OCI-LY1 (cell line): ENCODE results near the gene KLRC1.
"Not testable (repeated sequence)": the region's sequence is repeated elsewhere in the genome, so short reads cannot be mapped to it uniquely, and the experiment has no call there.

Source experiments
- EZH2 ChIP-seq: fragments of 200-600 bp; sonication (generic), shearing (Covaris generic); IDR thresholded peaks from 2 replicates; pipeline ENCODE4 v1.8.0; 2017; ENCODE audit warnings: borderline replicate concordance, mixed run types, mild to moderate bottlenecking, antibody characterized with exemption, low read length, moderate library complexity, mixed read lengths
- TF ChIP-seq, protein P1 (sequence below): fragments of 200-600 bp; sonication (generic), shearing (Covaris generic); IDR thresholded peaks from 2 replicates; pipeline ENCODE4 v1.5.1; 2017; ENCODE audit warnings: mild to moderate bottlenecking, antibody characterized with exemption, low read length, moderate library complexity, mixed read lengths

DNA sequence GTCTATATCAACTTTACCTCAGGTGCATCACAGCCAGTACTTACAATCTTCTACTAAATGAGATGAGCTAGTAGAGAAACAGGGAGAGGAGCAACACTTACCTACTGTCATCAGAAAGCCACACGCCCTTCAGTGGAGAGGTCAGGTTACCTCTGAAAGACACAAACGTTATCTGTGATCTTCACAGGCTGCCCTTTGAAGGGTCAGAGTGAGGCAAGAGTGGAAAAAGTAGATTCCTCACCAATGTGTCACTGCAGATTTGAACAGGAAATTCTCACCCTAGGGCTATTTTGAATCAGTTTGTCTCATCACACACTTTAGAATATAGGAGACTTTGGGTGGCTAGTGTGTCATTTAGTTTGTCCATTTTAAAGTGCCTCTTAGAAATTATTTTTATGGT lies 15.6 kb downstream of the KLRC1 start:
- TF ChIP-seq, protein P1, sequence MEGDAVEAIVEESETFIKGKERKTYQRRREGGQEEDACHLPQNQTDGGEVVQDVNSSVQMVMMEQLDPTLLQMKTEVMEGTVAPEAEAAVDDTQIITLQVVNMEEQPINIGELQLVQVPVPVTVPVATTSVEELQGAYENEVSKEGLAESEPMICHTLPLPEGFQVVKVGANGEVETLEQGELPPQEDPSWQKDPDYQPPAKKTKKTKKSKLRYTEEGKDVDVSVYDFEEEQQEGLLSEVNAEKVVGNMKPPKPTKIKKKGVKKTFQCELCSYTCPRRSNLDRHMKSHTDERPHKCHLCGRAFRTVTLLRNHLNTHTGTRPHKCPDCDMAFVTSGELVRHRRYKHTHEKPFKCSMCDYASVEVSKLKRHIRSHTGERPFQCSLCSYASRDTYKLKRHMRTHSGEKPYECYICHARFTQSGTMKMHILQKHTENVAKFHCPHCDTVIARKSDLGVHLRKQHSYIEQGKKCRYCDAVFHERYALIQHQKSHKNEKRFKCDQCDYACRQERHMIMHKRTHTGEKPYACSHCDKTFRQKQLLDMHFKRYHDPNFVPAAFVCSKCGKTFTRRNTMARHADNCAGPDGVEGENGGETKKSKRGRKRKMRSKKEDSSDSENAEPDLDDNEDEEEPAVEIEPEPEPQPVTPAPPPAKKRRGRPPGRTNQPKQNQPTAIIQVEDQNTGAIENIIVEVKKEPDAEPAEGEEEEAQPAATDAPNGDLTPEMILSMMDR: not testable (repeated sequence)
- not testable (repeated sequence) for TF ChIP-seq EZH2
